ENCODE results near the gene GRIK2.

DNA sequence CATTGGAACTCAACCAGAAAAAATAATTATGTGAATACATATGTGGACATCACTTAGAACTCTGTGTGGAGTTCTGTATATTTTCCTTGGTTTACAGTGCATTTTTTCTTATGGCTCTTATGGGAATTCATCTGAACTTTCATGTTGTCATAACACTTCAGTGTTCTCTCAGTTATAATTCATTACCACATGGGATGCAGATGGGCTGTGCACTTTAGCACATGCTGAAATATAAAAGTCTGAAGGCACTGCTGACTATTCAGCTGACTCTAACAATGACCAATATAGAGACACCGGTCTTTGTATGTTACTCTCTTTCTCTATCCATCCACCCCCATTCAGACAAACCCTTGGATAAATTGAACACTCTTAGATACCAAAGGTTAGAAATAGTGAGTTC is 29.3 kb downstream of the GRIK2 start:
- TF ChIP-seq, protein P1, sequence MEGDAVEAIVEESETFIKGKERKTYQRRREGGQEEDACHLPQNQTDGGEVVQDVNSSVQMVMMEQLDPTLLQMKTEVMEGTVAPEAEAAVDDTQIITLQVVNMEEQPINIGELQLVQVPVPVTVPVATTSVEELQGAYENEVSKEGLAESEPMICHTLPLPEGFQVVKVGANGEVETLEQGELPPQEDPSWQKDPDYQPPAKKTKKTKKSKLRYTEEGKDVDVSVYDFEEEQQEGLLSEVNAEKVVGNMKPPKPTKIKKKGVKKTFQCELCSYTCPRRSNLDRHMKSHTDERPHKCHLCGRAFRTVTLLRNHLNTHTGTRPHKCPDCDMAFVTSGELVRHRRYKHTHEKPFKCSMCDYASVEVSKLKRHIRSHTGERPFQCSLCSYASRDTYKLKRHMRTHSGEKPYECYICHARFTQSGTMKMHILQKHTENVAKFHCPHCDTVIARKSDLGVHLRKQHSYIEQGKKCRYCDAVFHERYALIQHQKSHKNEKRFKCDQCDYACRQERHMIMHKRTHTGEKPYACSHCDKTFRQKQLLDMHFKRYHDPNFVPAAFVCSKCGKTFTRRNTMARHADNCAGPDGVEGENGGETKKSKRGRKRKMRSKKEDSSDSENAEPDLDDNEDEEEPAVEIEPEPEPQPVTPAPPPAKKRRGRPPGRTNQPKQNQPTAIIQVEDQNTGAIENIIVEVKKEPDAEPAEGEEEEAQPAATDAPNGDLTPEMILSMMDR (conservative IDR thresholded peaks at IDR 0.05; ENCODE audit: low read depth, low read length): no peak
- TF ChIP-seq FOS (IDR thresholded peaks at IDR 0.05; ENCODE audit: low read depth, low read length) (no peak), POLR2A (IDR thresholded peaks at IDR 0.05; ENCODE audit: low read depth, low read length) (no peak), MAFK (IDR thresholded peaks at IDR 0.05; ENCODE audit: low read depth, low read length) (no peak), RFX5 (IDR thresholded peaks at IDR 0.05; ENCODE audit: low read depth, low read length) (no peak), SMC3 (IDR thresholded peaks at IDR 0.05; ENCODE audit: low read depth, low read length) (no peak), CHD1 (IDR thresholded peaks at IDR 0.05; ENCODE audit: low read depth, low read length) (no peak), RAD21 (IDR thresholded peaks at IDR 0.05; ENCODE audit: low read length) (no peak)

All from IMR-90 (cell line).